ENCODE measurements around the gene AP5S1. TPM values are rescaled to one million over a fixed set of nuclear protein-coding genes. Genes with fewer than 3 reads are reported as not detected.

The AP5S1 gene
- total RNA-seq, 1 experiment from 2014 or later = 3.9 TPM

- Histone ChIP-seq H4K5ac (ENCODE audit: insufficient read length, low read depth, low read length) (no peak overlapping the region), H4K8ac (replicated peaks; ENCODE audit: insufficient read length, low read depth, low read length) (no peak overlapping the region), H2BK15ac (ENCODE audit: low read depth, low read length) (no peak overlapping the region), H2BK12ac (ENCODE audit: insufficient read length, low read depth, low read length) (no peak overlapping the region), H3K9me3 (ENCODE audit: control insufficient read depth, low read depth, low read length) (no peaks in the 10 kb centered on the region), H4K20me1 (ENCODE audit: control insufficient read depth, insufficient read depth, insufficient read length) (no peaks in the 10 kb centered on the region), H3K4me2 (ENCODE audit: insufficient read depth, insufficient read length, low read length) (no peak overlapping the region), H3T11ph (ENCODE audit: low read length) (no peak overlapping the region), H2BK5ac (ENCODE audit: insufficient read length, low read length) (no peak overlapping the region), H3K9ac (ENCODE audit: extremely low read depth, insufficient read length, low read length) (no peak overlapping the region), H2AFZ (ENCODE audit: low read length) (no peak overlapping the region), H3K23me2 (ENCODE audit: insufficient read length, low read depth, low read length, poor library complexity, severe bottlenecking) (peaks cover 13% of the 10 kb centered on the region), H2BK20ac (ENCODE audit: low read depth, low read length, poor library complexity, severe bottlenecking) (no peak overlapping the region), H3K79me2 (ENCODE audit: insufficient read depth, low read length) (no peaks in the 10 kb centered on the region), H3K4ac (ENCODE audit: low read depth, low read length) (no peak overlapping the region), H2BK120ac (ENCODE audit: low read depth, low read length, poor library complexity, severe bottlenecking) (no peak overlapping the region), H3K18ac (ENCODE audit: insufficient read length, low read depth, low read length) (no peak overlapping the region), H3K23ac (ENCODE audit: insufficient read length, low read depth, low read length) (no peak overlapping the region), H3K14ac (ENCODE audit: insufficient read depth, low read length) (no peak overlapping the region), H3K56ac (ENCODE audit: insufficient read length, low read depth, low read length) (no peak overlapping the region), H3K27me3 (ENCODE audit: insufficient read depth, low read length) (peaks cover 2% of the 10 kb centered on the region; the same call in 1 of the 2 replicates), H4K91ac (ENCODE audit: insufficient read length, low read depth, low read length) (no peak overlapping the region), H3K79me1 (ENCODE audit: insufficient read depth, low read depth, low read length, poor library complexity, severe bottlenecking) (no peaks in the 10 kb centered on the region), H3K4me1 (ENCODE audit: insufficient read depth, low read length) (no peaks in the 10 kb centered on the region), H3K27ac (ENCODE audit: insufficient read length, low read depth, low read length) (no peak overlapping the region), H2AK5ac (ENCODE audit: insufficient read length, low read length) (no peak overlapping the region)
- Mint-ChIP-seq H3K9me3 (no peaks in the 10 kb centered on the region), H3K4me3 (peak overlapping the region in 1 of 2 experiments; percentile 46; a peak in 1 of 5 replicates), H3K27me3 (ENCODE audit: low read depth) (peaks cover 37% of the 10 kb centered on the region), H3K36me3 (ENCODE audit: insufficient read depth in 1 of 3, low read depth in 3 of 3) (peaks cover 5 to 12% (median 8%) of the 10 kb centered on the region in 3 experiments), H3K4me1 (peaks cover 24 to 37% of the 10 kb centered on the region in 2 experiments), H3K27ac (peak overlapping the region in 1 of 3 experiments; percentile 67; a peak in 2 of 7 replicates)
- no peak for DNase-seq
- no CpG with 5 or more reads among the region's 2 CpGs for WGBS (ENCODE audit: extremely low coverage, insufficient read length, low lambda C conversion rate)
- TF ChIP-seq CTCF (conservative IDR thresholded peaks at IDR 0.05) = 0 out of 3 replicates have a peak, but pooled peaks have one; percentile 11
These were observed 37.3 kb upstream of the AP5S1 start for GRCh38 chr20:3783068-3783489.
